MM.1S (cell line): Measurements from ENCODE around the gene ACTN1.

Source experiments
- DNase-seq: peaks from one replicate; pipeline ENCODE4 v3.0.0-alpha.2; 2015
- H2AFZ ChIP-seq: fragments of 300-600 bp; sonication (generic); 2 replicates; pipeline ENCODE4 v1.6.0; 2016; ENCODE audit warnings: antibody characterized with exemption, low read length
- H3F3A ChIP-seq: fragments of 300-600 bp; sonication (generic); 2 replicates; pipeline ENCODE4 v1.6.1; 2016; ENCODE audit warnings: mild to moderate bottlenecking, antibody characterized with exemption, low read length, moderate library complexity, mixed read lengths; ENCODE audit not compliant: insufficient read depth
- H3K27ac ChIP-seq: fragments of 300-600 bp; sonication (generic); 2 replicates; pipeline ENCODE4 v1.5.1; 2016; ENCODE audit warnings: mild to moderate bottlenecking, low read length
- H3K27me3 ChIP-seq: fragments of 300-600 bp; sonication (generic); replicated peaks from 2 replicates; pipeline ENCODE4 v1.6.0; 2016; ENCODE audit warnings: low read length; ENCODE audit not compliant: insufficient read depth
- H3K36me3 ChIP-seq: fragments of 300-600 bp; sonication (generic); replicated peaks from 2 replicates; pipeline ENCODE4 v1.6.1; 2016; ENCODE audit warnings: mild to moderate bottlenecking, low read length, mixed read lengths; ENCODE audit not compliant: insufficient read depth
- H3K4me1 ChIP-seq: fragments of 300-600 bp; sonication (generic); 2 replicates; pipeline ENCODE4 v1.6.1; 2016; ENCODE audit warnings: low read length, mixed read lengths
- H3K4me2 ChIP-seq: fragments of 300-600 bp; sonication (generic); 2 replicates; pipeline ENCODE4 v1.6.0; 2016; ENCODE audit warnings: low read depth, low read length
- H3K4me3 ChIP-seq: fragments of 300-600 bp; sonication (generic); 2 replicates; pipeline ENCODE4 v1.5.1; 2016; ENCODE audit warnings: low read length, mixed read lengths
- H3K79me2 ChIP-seq: fragments of 300-600 bp; sonication (generic); 2 replicates; pipeline ENCODE4 v1.6.1; 2016; ENCODE audit warnings: mixed run types, low read length, mixed read lengths
- H3K9ac ChIP-seq: fragments of 300-600 bp; sonication (generic); 2 replicates; pipeline ENCODE4 v1.6.1; 2016; ENCODE audit warnings: low read length, mixed read lengths
- H3K9me2 ChIP-seq: fragments of 300-600 bp; sonication (generic); replicated peaks from 2 replicates; pipeline ENCODE4 v1.6.1; 2016; ENCODE audit warnings: mild to moderate bottlenecking, low read length, mixed read lengths; ENCODE audit not compliant: insufficient read depth
- H3K9me3 ChIP-seq: fragments of 300-600 bp; sonication (generic); replicated peaks from 2 replicates; pipeline ENCODE4 v1.6.1; 2016; ENCODE audit warnings: mild to moderate bottlenecking, low read length, mixed read lengths; ENCODE audit not compliant: insufficient read depth
- H4K20me1 ChIP-seq: fragments of 300-600 bp; sonication (generic); 2 replicates; pipeline ENCODE4 v1.6.1; 2016; ENCODE audit warnings: mild to moderate bottlenecking, low read length, moderate library complexity, mixed read lengths; ENCODE audit not compliant: insufficient read depth
- EZH2 ChIP-seq: fragments of 300-600 bp; sonication (generic); optimal IDR thresholded peaks from 2 replicates; pipeline ENCODE3; 2017; ENCODE audit warnings: low read depth, mild to moderate bottlenecking, antibody characterized with exemption, low read length, mixed read lengths
- EZH2phosphoT487 ChIP-seq: fragments of 300-600 bp; sonication (generic); IDR thresholded peaks from 2 replicates; pipeline ENCODE4 v1.6.1; 2018; ENCODE audit warnings: antibody characterized with exemption, low read length
- TF ChIP-seq, protein P1 (sequence below): fragments of 300-600 bp; sonication (generic); IDR thresholded peaks from 2 replicates; pipeline ENCODE4 v1.5.1; 2016; ENCODE audit warnings: antibody characterized with exemption, low read length, mixed read lengths

Gene ACTN1

DNA sequence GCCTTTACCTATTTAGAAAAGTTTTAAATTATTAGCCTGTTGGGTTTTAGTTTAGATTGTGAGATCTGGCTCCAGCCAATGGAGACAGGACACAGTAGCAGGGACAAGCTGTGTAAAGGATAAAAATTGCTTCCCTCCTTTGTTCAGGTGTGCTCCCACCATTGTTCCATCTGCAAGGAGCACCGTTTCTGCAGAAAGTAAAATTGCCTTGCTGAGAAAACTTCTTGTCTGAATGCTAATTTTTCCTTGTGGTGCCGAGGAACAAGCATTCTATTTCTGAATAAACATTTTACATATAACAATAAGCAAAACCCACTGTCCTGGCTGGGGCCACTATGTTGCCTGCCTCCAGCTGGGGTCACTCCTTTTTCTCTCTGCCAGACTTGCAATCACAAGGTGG, 113.6 kb downstream of the ACTN1 start:
- H3K79me2 ChIP-seq = no peaks in the 10 kb centered on the region

DNA sequence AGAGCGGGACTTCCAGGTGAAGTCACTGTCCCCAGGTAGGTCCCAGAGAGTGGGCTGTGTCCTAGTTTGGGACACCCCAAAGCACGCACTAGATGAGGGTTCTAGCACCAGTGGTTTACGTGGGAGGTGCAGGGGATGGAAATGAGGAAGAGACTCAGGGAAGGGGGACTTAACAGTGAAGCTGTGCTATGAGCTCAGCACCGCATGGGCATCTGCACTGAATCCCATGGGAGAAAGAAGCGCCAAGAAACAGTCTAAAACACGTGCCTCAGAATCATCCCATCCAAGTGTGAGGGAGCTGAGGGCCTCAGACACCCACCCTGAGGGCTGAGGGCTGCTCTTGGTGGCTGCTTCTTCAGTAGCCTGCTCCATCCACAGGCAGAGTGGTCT, 114.7 kb downstream of the ACTN1 start:
- TF ChIP-seq EZH2phosphoT487 (no peak), EZH2 (no peak)
- TF ChIP-seq, protein P1, sequence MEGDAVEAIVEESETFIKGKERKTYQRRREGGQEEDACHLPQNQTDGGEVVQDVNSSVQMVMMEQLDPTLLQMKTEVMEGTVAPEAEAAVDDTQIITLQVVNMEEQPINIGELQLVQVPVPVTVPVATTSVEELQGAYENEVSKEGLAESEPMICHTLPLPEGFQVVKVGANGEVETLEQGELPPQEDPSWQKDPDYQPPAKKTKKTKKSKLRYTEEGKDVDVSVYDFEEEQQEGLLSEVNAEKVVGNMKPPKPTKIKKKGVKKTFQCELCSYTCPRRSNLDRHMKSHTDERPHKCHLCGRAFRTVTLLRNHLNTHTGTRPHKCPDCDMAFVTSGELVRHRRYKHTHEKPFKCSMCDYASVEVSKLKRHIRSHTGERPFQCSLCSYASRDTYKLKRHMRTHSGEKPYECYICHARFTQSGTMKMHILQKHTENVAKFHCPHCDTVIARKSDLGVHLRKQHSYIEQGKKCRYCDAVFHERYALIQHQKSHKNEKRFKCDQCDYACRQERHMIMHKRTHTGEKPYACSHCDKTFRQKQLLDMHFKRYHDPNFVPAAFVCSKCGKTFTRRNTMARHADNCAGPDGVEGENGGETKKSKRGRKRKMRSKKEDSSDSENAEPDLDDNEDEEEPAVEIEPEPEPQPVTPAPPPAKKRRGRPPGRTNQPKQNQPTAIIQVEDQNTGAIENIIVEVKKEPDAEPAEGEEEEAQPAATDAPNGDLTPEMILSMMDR = no peak
- no peak overlapping the region for H3K27ac ChIP-seq
- H3K9me2 ChIP-seq = no peaks in the 10 kb centered on the region

More for the DNA sequence above, 113.6 kb downstream of the ACTN1 start:
- Histone ChIP-seq H3K27me3 (no peaks in the 10 kb centered on the region), H3K36me3 (no peaks in the 10 kb centered on the region), H3K4me2 (no peak overlapping the region), H3K9me2 (no peaks in the 10 kb centered on the region), H4K20me1 (no peaks in the 10 kb centered on the region), H3K9ac (no peak overlapping the region), H3K4me3 (no peak overlapping the region), H3K9me3 (no peaks in the 10 kb centered on the region), H2AFZ (no peak overlapping the region), H3K4me1 (no peaks in the 10 kb centered on the region), H3K27ac (no peak overlapping the region), H3F3A (no peaks in the 10 kb centered on the region)
- DNase-seq = no peak
- TF ChIP-seq EZH2phosphoT487 (no peak), EZH2 (no peak)
- TF ChIP-seq, protein P1 = no peak

DNA sequence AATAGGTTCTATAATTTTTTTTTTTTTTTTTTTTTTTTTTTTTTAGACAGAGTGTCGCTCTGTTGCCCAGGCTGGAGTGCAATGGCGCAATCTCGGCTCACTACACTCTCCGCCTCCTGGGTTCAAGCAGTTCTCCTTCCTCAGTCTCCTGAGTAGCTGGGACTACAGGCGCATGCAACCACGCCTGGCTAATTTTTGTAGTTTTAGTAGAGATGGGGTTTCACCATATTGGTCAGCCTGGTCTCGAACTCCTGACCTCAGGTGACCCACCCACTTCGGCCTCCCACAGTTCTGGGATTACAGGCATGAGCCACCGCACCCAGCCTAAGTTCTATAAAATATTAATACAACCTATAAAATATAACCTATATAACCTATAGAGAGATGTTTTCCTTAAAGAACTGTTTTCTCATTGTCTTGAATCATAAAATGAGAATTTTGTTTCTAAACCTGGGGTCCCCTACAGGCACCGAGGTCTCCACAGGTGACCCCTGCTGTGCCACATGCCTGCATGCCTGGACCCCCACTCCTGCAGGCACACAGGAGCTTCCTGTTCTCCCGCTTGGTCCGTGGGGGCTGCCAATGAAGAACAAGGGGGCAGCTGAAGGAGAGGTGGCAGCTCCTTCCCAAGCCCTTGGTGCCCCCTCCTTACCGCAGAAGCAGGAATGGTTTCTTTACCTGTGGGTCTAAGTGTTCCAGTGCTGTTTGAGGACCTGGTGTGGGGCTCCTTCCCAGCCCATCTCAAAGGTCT, 115.3 kb downstream of the ACTN1 start:
- Histone ChIP-seq H2AFZ (no peak overlapping the region), H3K27ac (no peak overlapping the region), H4K20me1 (no peaks in the 10 kb centered on the region), H3K27me3 (no peaks in the 10 kb centered on the region), H3K9me2 (no peaks in the 10 kb centered on the region), H3K9me3 (no peaks in the 10 kb centered on the region), H3K9ac (no peak overlapping the region), H3K79me2 (no peaks in the 10 kb centered on the region), H3K4me2 (no peak overlapping the region), H3K36me3 (no peaks in the 10 kb centered on the region), H3F3A (no peaks in the 10 kb centered on the region), H3K4me1 (no peaks in the 10 kb centered on the region), H3K4me3 (no peak overlapping the region)
- no peak for DNase-seq
- TF ChIP-seq, protein P1 = no peak
- TF ChIP-seq EZH2phosphoT487 (no peak), EZH2 (no peak)

More for the DNA sequence above, 114.7 kb downstream of the ACTN1 start:
- no peak for DNase-seq
- H3K36me3 ChIP-seq = no peaks in the 10 kb centered on the region
- no peaks in the 10 kb centered on the region for H3K27me3 ChIP-seq
- no peaks in the 10 kb centered on the region for H3K9me3 ChIP-seq
- H2AFZ ChIP-seq = no peak overlapping the region
- no peaks in the 10 kb centered on the region for H3K79me2 ChIP-seq
- no peaks in the 10 kb centered on the region for H3F3A ChIP-seq
- no peaks in the 10 kb centered on the region for H3K4me1 ChIP-seq
- no peaks in the 10 kb centered on the region for H4K20me1 ChIP-seq
- H3K4me3 ChIP-seq = no peak overlapping the region
- H3K4me2 ChIP-seq = no peak overlapping the region
- H3K9ac ChIP-seq = no peak overlapping the region
